Natural killer cell (primary cell): ENCODE results near the gene CDK5. TPM values are rescaled to one million over a fixed set of nuclear protein-coding genes. Genes with fewer than 3 reads are reported as not detected.
A peak's percentile ranks its signal among the peaks of the same experiment; 100 is the strongest.

ENCODE experiments used
- ATAC-seq, 3 donors: fragments of 150-1000 bp in 2 of 3; fragments of 200-7000 bp in 1 of 3; cut with Tn5 transposase; 1 replicate in 1 of 3; 2 replicates in 2 of 3; pipeline ENCODE4 v1.10.0; 2021; ENCODE audit warnings: mild to moderate bottlenecking in 2 of 3, moderate library complexity in 2 of 3
- DNase-seq, 2 donors: peaks; one replicate each; pipeline versions ENCODE4 v3.0.0 to v3.0.0-alpha.2; 2013 to 2021; ENCODE audit warnings: mixed read lengths in 1 of 2
- H3K27ac ChIP-seq: one replicate; pipeline ENCODE4 v1.5.1; 2013; ENCODE audit warnings: mild to moderate bottlenecking, low read length
- H3K27me3 ChIP-seq: one replicate; pipeline ENCODE4 v1.6.1; 2013; ENCODE audit warnings: low read length; ENCODE audit not compliant: control insufficient read depth, insufficient read depth
- H3K36me3 ChIP-seq: one replicate; pipeline ENCODE4 v1.6.1; 2013; ENCODE audit warnings: low read length; ENCODE audit not compliant: control insufficient read depth, insufficient read depth
- H3K4me1 ChIP-seq: one replicate; pipeline ENCODE4 v1.6.1; 2013; ENCODE audit warnings: low read length; ENCODE audit not compliant: control insufficient read depth, insufficient read depth
- H3K4me3 ChIP-seq: one replicate; pipeline ENCODE4 v1.5.1; 2013; ENCODE audit warnings: low read length
- H3K9me3 ChIP-seq: one replicate; pipeline ENCODE4 v1.6.1; 2013; ENCODE audit warnings: low read length; ENCODE audit not compliant: control insufficient read depth, insufficient read depth
- H3K27ac Mint-ChIP-seq, 2 donors: one replicate each; pipeline ENCODE4 v1.8.0; 2022; ENCODE audit warnings: mild to moderate bottlenecking in 2 of 2, mixed read lengths in 2 of 2, moderate library complexity in 1 of 2
- H3K27me3 Mint-ChIP-seq, 2 donors: one replicate each; pipeline ENCODE4 v1.8.0; 2022; ENCODE audit warnings: low read depth in 2 of 2, mixed read lengths in 2 of 2
- H3K36me3 Mint-ChIP-seq: one replicate; pipeline ENCODE4 v1.8.0; 2022; ENCODE audit warnings: mixed read lengths
- H3K4me1 Mint-ChIP-seq, 2 donors: one replicate each; pipeline ENCODE4 v1.8.0; 2022; ENCODE audit warnings: mixed read lengths in 2 of 2
- H3K4me3 Mint-ChIP-seq: one replicate; pipeline ENCODE4 v1.8.0; 2022; ENCODE audit warnings: mild to moderate bottlenecking, moderate library complexity, mixed read lengths
- H3K9me3 Mint-ChIP-seq, 2 donors: one replicate each; pipeline ENCODE4 v1.8.0; 2022; ENCODE audit warnings: mixed read lengths in 2 of 2
- CTCF ChIP-seq: fragments of 200-600 bp; IDR thresholded peaks from one replicate; pipeline ENCODE4 v1.8.0; 2022; ENCODE audit warnings: antibody characterized with exemption
- WGBS: methylation state at CpG from one replicate; pipeline ENCODE4 v1.1.7; 2013; ENCODE audit warnings: missing lambda C conversion rate; ENCODE audit not compliant: insufficient coverage; 5-methylcytosine and 5-hydroxymethylcytosine counted together
- intact Hi-C: fragments of 100-400 bp; cut with micrococcal nuclease; formaldehyde crosslinking; loops from one replicate; pipeline ENCODE4 v1.14.2; 2022
- total RNA-seq, 4 donors: library from RNA; stranded (reverse); fragments of 120-200 nt in 1 of 4; gene quantifications; one replicate each; pipeline versions ENCODE4 v1.2.3 to v1.2.4, GENCODE V29; 2013 to 2022

The CDK5 gene
- total RNA-seq, 3 donors from 2014 or later (not counting 1 experiment from before 2014, with no cell fraction given), result 6.2 to 8.0 (median 6.6) TPM

GRCh38 chr7:151039850-151040548, 17.7 kb downstream of the CDK5 start:
- H3K27me3 Mint-ChIP-seq, result no peaks in the 10 kb centered on the region
- H3K4me1 ChIP-seq, result no peaks in the 10 kb centered on the region
- H3K9me3 Mint-ChIP-seq, result no peaks in the 10 kb centered on the region
- H3K36me3 ChIP-seq, result peaks cover 18% of the 10 kb centered on the region
- intact Hi-C loops, result no loop called here
- DNase-seq (no peak), ATAC-seq (no peak)
- peak overlapping the region; percentile 26 to 33 for H3K27ac Mint-ChIP-seq
- H3K36me3 Mint-ChIP-seq, result no peaks in the 10 kb centered on the region
- no peak overlapping the region for H3K27ac ChIP-seq
- no peaks in the 10 kb centered on the region for H3K27me3 ChIP-seq
- no peaks in the 10 kb centered on the region for H3K9me3 ChIP-seq
- peaks cover 9 to 14% of the 10 kb centered on the region in 2 donors for H3K4me1 Mint-ChIP-seq
- WGBS, result 71% methylated on average over 18 of the region's 18 CpGs
- TF ChIP-seq CTCF, result no peak
- H3K4me3 Mint-ChIP-seq, result no peak overlapping the region
- H3K4me3 ChIP-seq, result no peak overlapping the region

- Mint-ChIP-seq H3K4me3 (no peak overlapping the region), H3K4me1 (peaks cover 9 to 14% of the 10 kb centered on the region in 2 donors), H3K27me3 (no peaks in the 10 kb centered on the region), H3K9me3 (no peaks in the 10 kb centered on the region), H3K36me3 (no peaks in the 10 kb centered on the region), H3K27ac (peak overlapping the region; percentile 26 to 53)
- no peaks in the 10 kb centered on the region for H3K9me3 ChIP-seq
- no peak overlapping the region for H3K4me3 ChIP-seq
- intact Hi-C loops, result no loop called here
- H3K27ac ChIP-seq, result no peak overlapping the region
- peaks cover 23% of the 10 kb centered on the region for H3K36me3 ChIP-seq
- DNase-seq (peak in 1 of 2 donors; percentile 32), ATAC-seq (peak; percentile 53 to 69 (median 66))
- H3K4me1 ChIP-seq, result no peaks in the 10 kb centered on the region
- 55% methylated on average over 10 of the region's 12 CpGs for WGBS
- no peaks in the 10 kb centered on the region for H3K27me3 ChIP-seq
- no peak for TF ChIP-seq CTCF
Measured at GRCh38 chr7:151038951-151039849, 18.5 kb downstream of the CDK5 start.

- Mint-ChIP-seq H3K27ac (no peak overlapping the region), H3K4me3 (no peak overlapping the region), H3K4me1 (peaks cover 9 to 14% of the 10 kb centered on the region in 2 donors), H3K27me3 (no peaks in the 10 kb centered on the region), H3K9me3 (no peaks in the 10 kb centered on the region), H3K36me3 (no peaks in the 10 kb centered on the region)
- no peak for TF ChIP-seq CTCF
- intact Hi-C loops, result no loop called here
- 96% methylated on average over 17 of the region's 17 CpGs for WGBS
- DNase-seq (no peak), ATAC-seq (no peak)
- H3K9me3 ChIP-seq, result no peaks in the 10 kb centered on the region
- peaks cover 23% of the 10 kb centered on the region for H3K36me3 ChIP-seq
- no peak overlapping the region for H3K4me3 ChIP-seq
- no peaks in the 10 kb centered on the region for H3K27me3 ChIP-seq
- H3K4me1 ChIP-seq, result no peaks in the 10 kb centered on the region
- no peak overlapping the region for H3K27ac ChIP-seq
Measured at GRCh38 chr7:151035902-151036301, 21.8 kb downstream of the CDK5 start.
